A673 (cell line): ENCODE data around the gene SBF2.

Source experiments
- EZH2 ChIP-seq: fragments of 200-600 bp; sonication (generic); IDR thresholded peaks from 2 replicates; pipeline ENCODE4 v1.6.1; 2017; ENCODE audit warnings: borderline replicate concordance, low read depth, mild to moderate bottlenecking, mixed read lengths, antibody characterized with exemption, low read length; ENCODE audit not compliant: poor library complexity, severe bottlenecking
- TF ChIP-seq, protein P1 (sequence below): fragments of 300-800, 200-600 bp; sonication (generic); conservative IDR thresholded peaks from 2 replicates; pipeline ENCODE4 v1.5.1; 2017; ENCODE audit warnings: low read depth, mild to moderate bottlenecking, antibody characterized with exemption, low read length, moderate library complexity, mixed read lengths

GRCh38 chr11:10017050-10017449, 277.0 kb downstream of the SBF2 start:
- TF ChIP-seq, protein P1, sequence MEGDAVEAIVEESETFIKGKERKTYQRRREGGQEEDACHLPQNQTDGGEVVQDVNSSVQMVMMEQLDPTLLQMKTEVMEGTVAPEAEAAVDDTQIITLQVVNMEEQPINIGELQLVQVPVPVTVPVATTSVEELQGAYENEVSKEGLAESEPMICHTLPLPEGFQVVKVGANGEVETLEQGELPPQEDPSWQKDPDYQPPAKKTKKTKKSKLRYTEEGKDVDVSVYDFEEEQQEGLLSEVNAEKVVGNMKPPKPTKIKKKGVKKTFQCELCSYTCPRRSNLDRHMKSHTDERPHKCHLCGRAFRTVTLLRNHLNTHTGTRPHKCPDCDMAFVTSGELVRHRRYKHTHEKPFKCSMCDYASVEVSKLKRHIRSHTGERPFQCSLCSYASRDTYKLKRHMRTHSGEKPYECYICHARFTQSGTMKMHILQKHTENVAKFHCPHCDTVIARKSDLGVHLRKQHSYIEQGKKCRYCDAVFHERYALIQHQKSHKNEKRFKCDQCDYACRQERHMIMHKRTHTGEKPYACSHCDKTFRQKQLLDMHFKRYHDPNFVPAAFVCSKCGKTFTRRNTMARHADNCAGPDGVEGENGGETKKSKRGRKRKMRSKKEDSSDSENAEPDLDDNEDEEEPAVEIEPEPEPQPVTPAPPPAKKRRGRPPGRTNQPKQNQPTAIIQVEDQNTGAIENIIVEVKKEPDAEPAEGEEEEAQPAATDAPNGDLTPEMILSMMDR, result no peak
- TF ChIP-seq EZH2, result no peak
